HG02798 (cell line): Measurements from ENCODE around the gene DPP8.
"Not testable (repeated sequence)": the region's sequence is repeated elsewhere in the genome, so short reads cannot be mapped to it uniquely, and the experiment has no call there.

Experiments used
- ATAC-seq: cut with Tn5 transposase; IDR thresholded peaks from one replicate; pipeline ENCODE4 v1.9.1; 2021; ENCODE audit warnings: mild to moderate bottlenecking; ENCODE audit not compliant: unreplicated experiment, poor library complexity

Gene DPP8

DNA sequence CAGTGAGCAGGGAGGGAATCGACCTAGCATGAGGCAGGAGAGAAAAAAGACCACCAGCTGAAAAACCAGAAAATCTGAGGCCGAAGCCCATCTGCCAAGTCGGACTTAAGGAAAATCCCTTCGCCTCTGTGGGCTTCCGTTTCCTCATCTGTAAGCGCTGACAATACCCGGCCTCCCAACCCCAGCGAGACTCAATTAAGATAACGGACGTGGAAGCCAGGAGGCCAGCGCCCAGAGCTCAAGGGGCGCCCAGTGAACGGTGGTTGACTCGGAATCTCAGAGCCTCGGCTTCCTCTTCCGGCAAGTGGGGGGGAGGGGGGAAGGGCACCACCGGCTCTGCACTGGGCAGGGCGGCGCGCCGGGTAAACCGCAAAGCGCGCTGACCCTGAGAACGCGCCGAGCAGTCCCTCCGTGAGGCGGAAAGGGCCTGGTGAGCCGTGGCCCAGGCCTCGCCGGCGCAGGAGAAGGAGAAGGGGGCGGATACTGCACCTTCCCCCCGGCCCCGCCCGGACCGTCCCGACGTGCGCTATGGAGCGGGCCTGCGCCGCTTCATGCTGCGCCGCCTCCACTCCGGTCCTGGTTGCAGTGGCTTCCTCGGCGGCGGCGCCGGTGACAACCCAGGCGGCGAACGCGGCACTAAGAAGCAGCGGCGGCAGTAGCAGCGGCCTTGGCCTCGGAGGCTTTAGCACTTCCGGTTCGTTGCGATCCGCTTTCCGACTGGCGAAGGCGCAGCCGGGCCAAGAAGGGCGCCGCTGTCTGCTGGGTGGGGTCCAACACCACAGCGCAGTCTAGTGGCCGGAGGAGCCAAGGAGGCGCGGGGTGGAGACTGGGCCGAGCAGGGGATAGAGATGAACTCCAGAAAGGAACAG lies at the start of gene DPP8:
TSS of gene DPP8 (minus strand) at position 693 of the 869 bp plus-strand sequence. CDS start 5,136 bp downstream, outside the sequence.
- peak; percentile 94 for ATAC-seq

DNA sequence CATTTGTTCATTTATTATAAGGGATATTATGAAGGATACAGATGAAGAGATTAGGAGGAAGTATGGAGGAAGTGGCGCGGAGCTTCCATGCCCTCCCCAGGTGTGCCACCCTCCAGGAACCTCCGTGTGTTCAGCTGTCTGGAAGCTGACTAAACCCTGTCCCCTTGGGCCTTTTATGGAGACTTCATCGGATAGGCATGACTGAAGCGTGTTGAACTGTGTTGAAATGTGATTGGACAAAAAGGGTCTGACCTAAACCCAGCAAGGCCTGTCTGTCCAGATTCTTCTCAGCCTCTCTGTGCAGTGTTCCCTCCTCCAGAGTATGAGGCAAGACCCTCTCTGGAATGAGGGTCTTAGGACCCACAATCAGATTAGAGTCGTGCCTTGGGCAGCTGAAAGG lies 44.4 kb upstream of the DPP8 start:
- ATAC-seq: no peak

DNA sequence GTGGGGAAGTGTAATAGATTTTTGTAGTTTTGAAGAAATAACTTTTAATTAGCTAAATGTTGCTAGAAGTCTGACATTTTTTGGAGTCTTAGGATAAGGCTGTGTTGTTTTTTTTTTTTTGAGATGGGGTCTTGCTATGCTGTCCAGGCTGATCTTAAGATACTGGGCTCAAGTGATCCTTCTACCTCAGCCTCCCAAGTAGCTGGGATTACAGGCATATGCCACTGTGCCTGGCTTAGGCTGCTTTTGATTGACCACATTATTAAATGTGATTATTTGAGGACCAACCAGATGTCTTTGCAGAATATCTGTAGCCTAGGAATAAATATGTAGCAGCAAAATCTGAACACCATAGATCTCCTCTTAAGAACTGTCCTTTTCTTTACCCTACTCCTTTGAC lies 42.5 kb upstream of the DPP8 start:
- ATAC-seq: no peak

DNA sequence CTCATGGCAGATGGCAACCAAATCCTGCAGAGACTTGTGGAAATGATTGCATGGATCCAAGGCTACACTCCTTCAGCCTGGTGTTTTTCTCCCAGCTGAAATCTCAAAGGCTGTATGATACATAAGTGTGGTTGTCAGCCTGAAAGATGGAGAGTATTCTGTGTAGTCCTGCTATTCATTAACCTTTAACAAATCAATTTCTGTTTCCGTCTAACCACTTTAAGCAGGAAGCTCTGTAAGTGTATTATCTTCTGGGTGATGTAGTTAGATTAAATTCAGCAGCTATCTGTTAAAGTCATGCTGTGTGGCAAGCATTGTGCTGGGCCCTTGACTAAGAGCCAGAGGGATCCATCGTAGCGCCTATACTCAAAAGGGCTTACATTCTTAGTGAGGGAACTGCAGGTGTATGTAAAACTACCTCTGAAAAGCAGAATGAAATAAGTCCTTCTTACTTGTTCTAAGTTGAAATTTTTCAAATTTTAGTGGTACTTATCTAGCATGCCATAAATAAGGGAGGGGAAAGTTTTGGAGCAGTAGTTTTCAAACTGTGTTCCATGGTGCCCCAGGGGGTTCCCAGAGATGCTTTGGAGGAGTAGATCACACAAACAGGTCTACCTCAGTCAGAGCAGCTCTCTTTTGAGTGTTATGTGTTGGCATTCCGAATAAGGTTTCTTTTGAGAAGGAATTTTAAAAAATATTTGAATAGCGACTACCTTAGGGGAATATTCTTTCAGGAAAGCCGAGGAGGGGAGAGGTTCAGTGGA lies 41.7 kb upstream of the DPP8 start:
- no peak for ATAC-seq

DNA sequence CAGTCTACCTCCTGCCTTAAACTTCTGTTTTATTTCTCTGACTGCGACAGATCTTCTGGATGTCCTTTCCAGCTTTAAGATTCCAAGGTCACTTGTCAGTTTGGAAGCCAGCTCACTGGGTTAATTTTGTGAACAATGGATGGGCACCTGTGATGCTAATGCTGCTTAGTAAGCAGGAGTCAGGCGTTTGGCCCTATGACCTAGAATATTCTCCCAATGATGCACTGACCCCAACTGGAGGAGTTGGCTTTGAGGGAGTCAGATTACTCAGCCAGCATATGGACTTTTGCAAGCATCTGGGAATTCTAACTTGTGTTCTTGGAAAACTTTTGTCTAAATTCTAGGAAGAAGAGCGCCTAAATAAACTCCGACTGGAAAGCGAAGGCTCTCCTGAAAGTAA lies 40.8 kb upstream of the DPP8 start:
- ATAC-seq: no peak

DNA sequence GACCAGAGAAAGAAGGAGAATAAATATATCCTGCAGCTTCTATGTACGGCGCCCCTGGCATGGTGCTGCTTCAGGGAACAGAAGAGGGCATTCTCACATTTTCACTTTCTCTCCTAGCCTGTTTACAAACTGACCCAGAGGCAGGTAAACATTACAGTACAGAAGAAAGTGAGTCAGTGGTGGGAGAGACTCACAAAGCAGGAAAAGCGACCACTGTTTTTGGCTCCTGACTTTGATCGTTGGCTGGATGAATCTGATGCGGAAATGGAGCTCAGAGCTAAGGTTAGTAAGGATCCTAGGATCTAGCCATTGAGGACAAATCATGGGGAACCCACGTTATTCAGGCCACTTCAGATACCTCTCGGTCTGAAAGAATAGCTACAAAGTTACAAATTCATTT lies 39.1 kb upstream of the DPP8 start:
- no peak for ATAC-seq

DNA sequence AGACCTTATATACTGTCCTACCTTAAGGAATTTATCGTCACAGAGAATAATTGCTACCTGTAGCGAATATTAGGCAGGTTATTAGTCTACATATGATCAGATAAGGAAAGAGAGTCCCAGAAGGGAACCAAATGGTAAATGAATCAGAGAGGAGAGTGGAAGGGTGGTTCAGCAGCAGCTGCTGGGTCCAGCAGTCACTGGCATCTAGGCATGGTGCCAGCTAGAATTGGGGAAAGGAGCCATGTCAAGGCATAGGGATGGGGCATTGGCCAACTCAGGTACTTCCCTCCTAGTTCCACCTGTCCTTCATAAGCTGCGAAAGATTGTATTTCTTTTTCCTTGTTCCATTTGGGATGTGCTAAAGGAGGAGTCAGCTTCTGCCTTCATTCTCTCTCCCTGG lies 36.2 kb upstream of the DPP8 start:
- ATAC-seq: no peak

DNA sequence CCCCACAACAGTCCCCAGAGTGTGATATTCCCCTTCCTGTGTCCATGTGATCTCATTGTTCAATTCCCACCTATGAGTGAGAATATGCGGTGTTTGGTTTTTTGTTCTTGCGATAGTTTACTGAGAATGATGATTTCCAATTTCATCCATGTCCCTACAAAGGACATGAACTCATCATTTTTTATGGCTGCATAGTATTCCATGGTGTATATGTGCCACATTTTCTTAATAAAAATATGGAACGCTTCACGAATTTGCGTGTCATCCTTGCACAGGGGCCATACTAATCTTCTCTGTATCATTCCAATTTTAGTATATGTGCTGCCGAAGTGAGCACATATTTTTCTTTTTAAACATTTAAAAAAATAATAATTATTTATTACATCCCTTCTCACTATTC lies 35.4 kb upstream of the DPP8 start:
- not testable (repeated sequence) for ATAC-seq

DNA sequence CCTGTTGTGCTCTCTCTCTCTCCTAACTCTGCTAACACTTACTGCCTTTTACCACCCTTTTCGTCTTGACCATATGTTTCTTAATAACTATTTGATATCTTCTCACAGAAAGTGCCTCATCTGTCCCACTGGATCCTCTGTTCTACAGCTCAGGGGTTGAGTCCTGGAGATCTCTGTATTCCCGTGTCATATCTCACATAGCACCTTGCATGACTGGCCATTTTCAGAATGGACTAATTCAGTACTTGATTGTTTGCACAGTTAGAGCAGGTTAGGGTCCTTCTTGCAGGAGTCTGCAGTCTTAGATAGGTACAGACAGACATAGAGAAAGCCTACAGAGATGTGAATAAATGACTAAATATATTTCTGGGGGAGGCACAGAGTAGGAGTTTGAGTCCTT lies 33.7 kb upstream of the DPP8 start:
- no peak for ATAC-seq

DNA sequence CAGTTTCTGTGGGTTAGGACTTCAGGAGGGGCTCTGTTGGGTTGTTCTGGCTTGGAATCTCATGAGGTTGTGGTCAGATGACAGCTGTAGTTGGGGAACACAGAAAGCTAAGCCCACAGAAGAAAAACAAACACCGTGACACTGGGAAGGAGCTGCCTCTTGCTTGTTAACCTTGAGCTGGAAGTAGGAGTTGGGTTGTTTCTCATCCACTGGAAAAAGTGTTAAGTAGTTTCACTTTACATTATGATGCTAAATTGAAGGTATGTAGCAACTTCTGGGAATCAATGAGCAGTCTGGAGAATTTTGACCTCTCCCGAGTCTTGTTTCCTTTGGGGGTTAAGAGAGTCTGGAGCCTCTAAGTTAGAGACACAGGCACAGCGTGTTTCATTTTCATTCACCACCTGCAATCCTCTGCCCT lies 33.2 kb upstream of the DPP8 start:
- no peak for ATAC-seq

DNA sequence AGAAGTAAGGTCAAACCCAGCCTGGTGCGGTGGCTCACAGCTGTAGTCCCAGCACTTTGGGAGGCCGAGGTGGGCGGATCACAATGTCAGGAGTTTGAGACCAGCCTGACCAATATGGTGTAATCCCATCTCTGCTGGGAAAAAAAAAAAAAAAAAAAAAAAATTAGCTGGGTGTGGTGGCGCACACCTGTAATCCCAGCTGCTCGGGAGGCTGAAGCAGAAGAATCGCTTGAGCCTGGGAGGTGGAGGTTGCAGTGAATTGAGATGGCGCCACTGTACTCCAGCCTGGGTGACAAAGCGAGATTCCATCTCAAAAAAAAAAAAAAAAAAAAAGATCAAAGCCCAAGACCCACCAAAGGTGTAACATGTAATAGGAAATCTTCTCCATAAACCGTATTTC lies 31.8 kb upstream of the DPP8 start:
- ATAC-seq: not testable (repeated sequence)

DNA sequence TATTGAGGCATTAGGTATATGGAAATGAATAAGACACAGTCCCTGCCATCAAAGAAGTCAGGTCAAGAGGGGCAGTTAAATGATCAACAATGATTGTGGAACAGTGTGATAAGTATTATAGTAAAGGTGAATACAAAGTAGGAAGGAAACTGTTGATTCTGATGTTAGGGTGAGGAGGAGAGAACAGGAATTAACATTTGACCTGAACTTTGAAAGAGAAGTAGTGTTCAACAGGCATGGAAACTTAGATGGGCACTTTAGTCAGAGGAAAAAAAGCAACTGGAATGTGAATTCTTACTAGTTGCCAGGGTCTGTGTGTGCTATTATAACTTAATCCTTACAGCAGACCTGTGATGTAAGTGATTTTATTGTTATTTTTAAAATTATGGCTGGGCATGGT lies 30.4 kb upstream of the DPP8 start:
- no peak for ATAC-seq

DNA sequence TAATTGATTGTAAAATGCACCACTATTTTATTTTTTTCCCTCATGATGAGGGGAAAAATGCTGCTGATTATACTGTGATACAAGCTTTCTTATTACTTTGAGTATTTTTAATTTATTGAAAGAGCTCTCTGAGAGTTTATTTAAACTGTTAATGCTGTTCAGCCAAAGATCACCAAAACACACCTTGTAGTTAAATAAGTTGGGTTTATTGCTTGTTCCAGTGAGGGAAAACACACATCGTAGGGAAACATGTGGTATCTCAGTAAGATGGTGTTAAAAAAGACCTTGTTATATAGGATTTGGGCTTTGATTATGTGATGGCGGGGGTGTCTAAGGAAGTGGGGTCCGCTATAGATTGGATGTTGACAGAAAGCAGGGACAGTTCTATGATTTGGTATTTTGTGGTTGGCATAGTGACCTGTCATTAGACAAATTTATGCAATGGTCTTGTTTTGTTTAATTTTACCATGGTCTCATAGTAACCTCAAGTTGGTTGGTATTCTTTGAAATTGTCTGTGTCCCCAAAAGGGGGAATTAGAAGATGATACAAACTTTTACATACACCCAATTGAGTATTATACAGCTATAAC lies 23.8 kb upstream of the DPP8 start:
- no peak for ATAC-seq

DNA sequence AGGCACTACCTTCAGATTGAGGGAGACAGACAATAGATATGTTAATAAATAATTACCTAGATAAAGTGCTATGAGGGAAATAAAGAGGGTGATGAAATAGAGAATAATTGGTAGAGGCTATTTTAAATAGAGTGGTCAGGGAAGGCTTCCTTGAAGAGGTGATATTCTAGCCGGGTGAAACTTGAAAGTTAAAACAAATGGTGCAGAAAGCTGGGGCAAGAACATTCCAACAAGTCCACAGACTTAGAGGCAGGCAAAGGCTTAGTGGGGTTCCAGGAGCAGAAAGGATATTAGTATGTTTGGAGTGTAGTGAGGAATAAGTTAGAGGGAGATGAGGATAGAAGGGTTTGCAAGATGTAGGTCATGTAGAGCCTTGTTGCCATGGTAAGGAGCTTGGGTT lies 22.8 kb upstream of the DPP8 start:
- no peak for ATAC-seq

DNA sequence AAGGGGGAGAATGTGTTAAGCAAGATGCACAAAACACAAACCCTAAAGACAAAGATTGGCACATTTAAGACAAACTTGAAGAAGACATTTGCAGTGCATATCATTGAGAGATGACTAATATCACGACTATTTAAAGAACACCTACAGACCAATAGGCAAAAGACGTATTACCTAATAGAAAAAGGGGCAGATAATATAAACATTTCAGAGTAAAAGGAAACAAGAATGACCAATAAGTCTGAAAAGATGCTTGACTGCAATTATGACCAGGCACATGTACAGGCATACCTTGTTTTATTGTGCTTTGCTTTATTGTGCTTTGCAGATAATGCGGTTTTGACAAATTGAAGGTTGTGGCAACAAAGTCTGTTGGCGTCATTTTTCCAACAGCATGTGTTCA lies 17.7 kb upstream of the DPP8 start:
- ATAC-seq: no peak

DNA sequence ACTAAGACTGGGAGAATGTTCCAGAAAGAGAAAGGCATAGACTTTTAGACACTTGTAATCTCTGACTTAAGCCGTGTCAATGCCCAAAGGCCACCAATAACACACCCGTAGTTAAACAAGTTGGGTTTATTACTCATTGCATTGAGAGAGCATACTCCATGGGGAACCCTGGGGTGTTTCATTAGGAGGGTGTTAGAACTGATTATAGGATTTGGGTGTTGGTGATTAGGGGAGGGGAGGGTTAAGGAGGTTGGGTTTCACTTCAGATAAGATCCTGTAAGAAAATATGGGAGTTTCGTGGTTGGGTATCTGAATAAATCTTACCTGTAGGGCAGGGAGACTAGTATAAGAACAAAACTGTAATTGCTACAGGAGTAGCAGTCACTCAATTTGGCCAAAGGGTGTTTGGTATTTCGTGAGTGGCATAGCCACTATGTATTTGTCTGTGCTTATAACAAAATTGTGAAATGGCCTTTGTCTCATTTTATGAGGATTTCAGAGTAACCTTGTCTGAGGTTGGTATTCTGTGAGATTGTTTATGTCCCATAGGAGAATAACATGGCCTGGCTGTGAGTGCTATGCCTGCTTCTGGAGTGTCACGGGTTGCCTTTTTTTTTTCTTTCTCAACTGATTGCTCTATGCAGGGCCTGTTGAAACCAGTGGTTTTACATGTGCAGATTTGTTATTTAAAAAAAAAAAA lies 15.7 kb upstream of the DPP8 start:
- ATAC-seq: no peak

DNA sequence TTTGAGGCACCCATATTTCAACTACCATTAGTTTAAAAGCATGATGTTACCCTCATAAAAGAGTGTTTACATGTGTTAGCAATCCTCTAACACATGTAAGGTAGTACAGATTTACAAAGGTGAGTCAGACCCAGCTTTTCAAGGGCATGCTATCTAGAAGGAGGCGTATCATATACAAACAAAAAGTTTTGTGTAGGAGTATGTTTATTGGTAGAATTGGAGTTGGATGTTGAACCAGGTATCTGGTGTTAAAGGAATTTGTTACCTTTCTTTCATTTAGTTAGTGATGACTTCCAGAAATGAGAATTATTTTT lies 15.2 kb upstream of the DPP8 start:
- no peak for ATAC-seq

DNA sequence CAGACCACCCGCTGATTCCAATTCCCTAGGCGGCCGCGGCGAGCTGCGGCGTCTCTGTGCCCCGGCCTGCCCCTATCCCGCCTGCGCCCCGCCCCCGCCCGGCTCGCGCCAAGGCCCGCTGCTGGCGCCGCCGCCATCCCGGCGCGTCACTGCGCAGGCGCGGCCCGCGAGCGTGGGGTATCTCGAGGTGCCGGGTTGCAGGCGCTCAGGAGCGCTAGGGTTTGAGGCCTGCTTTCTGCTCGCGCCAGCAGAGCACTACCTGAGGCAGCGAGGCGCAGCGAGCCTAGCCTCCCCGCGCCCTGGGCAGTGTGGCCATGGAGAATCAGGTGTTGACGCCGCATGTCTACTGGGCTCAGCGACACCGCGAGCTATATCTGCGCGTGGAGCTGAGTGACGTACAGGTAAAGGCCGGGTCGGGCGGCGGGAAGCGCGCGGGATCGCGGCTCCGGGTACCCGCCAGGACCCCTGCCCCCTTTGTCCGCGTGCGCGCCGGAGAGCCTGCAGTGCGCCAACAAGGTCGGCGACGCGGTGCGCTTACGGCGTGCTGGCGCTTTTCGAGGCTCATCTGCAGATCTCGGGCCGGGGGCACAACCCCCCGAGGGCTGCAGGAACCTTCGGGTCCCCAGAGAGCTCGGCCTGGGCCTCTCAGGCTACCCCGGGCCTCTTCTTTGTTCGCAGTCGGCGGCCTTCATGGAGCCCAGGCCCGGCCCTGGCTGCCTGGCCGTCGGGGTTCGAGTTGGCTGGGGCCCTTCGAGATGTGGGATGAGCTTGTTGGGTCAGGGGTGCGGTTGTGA lies 13.0 kb upstream of the DPP8 start, which contains the start of gene HACD3:
TSS of gene HACD3 (plus strand) at position 146 of the 794 bp plus-strand sequence. CDS start at position 315, 169 bp downstream.
- ATAC-seq: peak; percentile 93

DNA sequence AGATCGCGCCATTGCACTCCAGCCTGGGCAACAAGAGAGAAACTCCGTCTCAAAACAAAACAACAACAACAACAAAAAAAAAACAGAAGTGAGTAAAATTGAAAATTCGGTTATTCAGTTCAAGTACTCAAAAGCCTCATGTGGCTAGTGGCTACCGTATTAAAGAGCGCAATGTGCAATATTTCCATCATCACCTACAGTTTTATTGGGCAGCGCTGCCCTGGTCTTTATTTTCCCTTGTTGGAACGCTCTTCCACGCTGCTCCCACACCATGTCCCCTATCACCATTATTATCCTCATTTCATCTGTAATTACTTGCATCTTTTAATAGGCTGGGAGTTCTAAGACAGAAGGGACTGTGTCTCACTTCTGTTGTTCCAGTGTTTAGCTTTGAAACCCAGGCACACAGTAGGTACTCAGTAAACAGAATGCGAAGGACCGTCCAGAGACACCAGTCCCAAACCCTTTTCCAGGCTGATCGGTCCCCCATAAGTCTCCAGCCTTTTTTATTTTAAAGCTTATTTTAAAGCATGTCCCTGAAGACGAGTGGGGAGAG lies 12.4 kb upstream of the DPP8 start:
- no peak for ATAC-seq
